Endodermal cell (in vitro differentiated cells): Measurements from ENCODE around the gene BEST2. TPM values are rescaled to one million over a fixed set of nuclear protein-coding genes. Genes with fewer than 3 reads are reported as not detected.
A peak's percentile ranks its signal among the peaks of the same experiment; 100 is the strongest.

Source experiments
- DNase-seq: peaks from one replicate; pipeline ENCODE4 v3.0.0-alpha.2; 2017
- H3K27ac ChIP-seq: 2 replicates; pipeline ENCODE4 v1.5.1; 2013; ENCODE audit warnings: mild to moderate bottlenecking, low read depth, low read length, moderate library complexity
- H3K27me3 ChIP-seq: 2 replicates; pipeline ENCODE4 v1.6.1; 2013; ENCODE audit warnings: mild to moderate bottlenecking, low read length, moderate library complexity; ENCODE audit not compliant: insufficient read depth, control insufficient read depth, poor library complexity, severe bottlenecking
- H3K36me3 ChIP-seq: 2 replicates; pipeline ENCODE4 v1.7.0; 2013; ENCODE audit warnings: mild to moderate bottlenecking, low read length, moderate library complexity; ENCODE audit not compliant: control insufficient read depth, insufficient read depth
- H3K4me1 ChIP-seq: one replicate; pipeline ENCODE4 v1.7.0; 2013; ENCODE audit warnings: low read length; ENCODE audit not compliant: control insufficient read depth, insufficient read depth
- H3K4me3 ChIP-seq: 2 replicates; pipeline ENCODE4 v1.5.1; 2013; ENCODE audit warnings: mild to moderate bottlenecking, low read length, moderate library complexity
- H3K9ac ChIP-seq: 2 replicates; pipeline ENCODE4 v1.6.1; 2013; ENCODE audit warnings: mild to moderate bottlenecking, low read length, moderate library complexity; ENCODE audit not compliant: poor library complexity, severe bottlenecking; ENCODE audit errors: extremely low read depth
- H3K9me3 ChIP-seq: 2 replicates; pipeline ENCODE4 v1.6.1; 2013; ENCODE audit warnings: mild to moderate bottlenecking, low read length, moderate library complexity; ENCODE audit not compliant: control insufficient read depth
- H3K27ac Mint-ChIP-seq: 2 replicates; pipeline ENCODE4 v1.8.0; 2020; ENCODE audit warnings: mixed read lengths
- H3K27me3 Mint-ChIP-seq: 2 replicates; pipeline ENCODE4 v1.8.0; 2021; ENCODE audit warnings: mild to moderate bottlenecking, mixed read lengths; ENCODE audit not compliant: insufficient read depth
- H3K36me3 Mint-ChIP-seq: 2 replicates; pipeline ENCODE4 v1.8.0; 2020; ENCODE audit warnings: low read depth, mixed read lengths
- H3K4me1 Mint-ChIP-seq: 2 replicates; pipeline ENCODE4 v1.8.0; 2020; ENCODE audit warnings: mixed read lengths
- H3K4me3 Mint-ChIP-seq: 2 replicates; pipeline ENCODE4 v1.8.0; 2020; ENCODE audit warnings: mild to moderate bottlenecking, moderate library complexity, mixed read lengths
- H3K9me3 Mint-ChIP-seq: 2 replicates; pipeline ENCODE4 v1.8.0; 2020; ENCODE audit warnings: mild to moderate bottlenecking, mixed read lengths
- CTCF ChIP-seq: fragments of 200-600 bp; sonication (generic); conservative IDR thresholded peaks from 2 replicates; pipeline ENCODE4 v1.5.0; 2021; ENCODE audit warnings: antibody characterized with exemption, mild to moderate bottlenecking
- WGBS, 2 experiments: methylation state at CpG; one replicate each; pipeline versions ENCODE4 v1.1.5 to v1.1.7; 2013; ENCODE audit warnings: missing lambda C conversion rate in 2 of 2, mixed read lengths in 1 of 2; ENCODE audit not compliant: insufficient coverage in 1 of 2, insufficient read length in 1 of 2; 5-methylcytosine and 5-hydroxymethylcytosine counted together
- total RNA-seq, 2 donors: library from RNA; stranded (reverse); fragmentation: NEBNext Ultra II Directional in 1 of 2; extraction: Animal tissue kit (Norgen Biotek cat#: 25700) in 1 of 2; gene quantifications; 2 replicates in 1 of 2; 3 replicates in 1 of 2; pipeline ENCODE4 v1.2.1, GENCODE V29; 2021

The BEST2 gene
- total RNA-seq, 2 donors from 2014 or later = 0.95 to 1.2 TPM

- Histone ChIP-seq H3K36me3 (peaks cover 21% of the 10 kb centered on the region), H3K4me3 (peak overlapping the region; percentile 96), H3K4me1 (no peaks in the 10 kb centered on the region), H3K9ac (peak overlapping the region; percentile 77), H3K27me3 (no peaks in the 10 kb centered on the region), H3K9me3 (no peaks in the 10 kb centered on the region), H3K27ac (peak overlapping the region; percentile 92)
- peak; percentile 92 for DNase-seq
- peak overlapping the region; percentile 99 for H3K27ac Mint-ChIP-seq
- H3K4me1 Mint-ChIP-seq = peaks cover 15% of the 10 kb centered on the region
- peaks cover 21% of the 10 kb centered on the region for H3K36me3 Mint-ChIP-seq
- H3K4me3 Mint-ChIP-seq = peak overlapping the region; percentile 95
- TF ChIP-seq CTCF = no peak
- 1 to 2% methylated on average over 10 to 62 of the region's 65 CpGs for WGBS, 2 experiments
- no peaks in the 10 kb centered on the region for H3K27me3 Mint-ChIP-seq
- H3K9me3 Mint-ChIP-seq = no peaks in the 10 kb centered on the region
Measured at GRCh38 chr19:12721656-12722565, 29.7 kb upstream of the BEST2 start.

- TF ChIP-seq CTCF = no peak
- Histone ChIP-seq H3K9me3 (no peaks in the 10 kb centered on the region), H3K4me1 (no peaks in the 10 kb centered on the region), H3K36me3 (peaks cover 16% of the 10 kb centered on the region), H3K27me3 (no peaks in the 10 kb centered on the region), H3K9ac (peak overlapping the region; percentile 77), H3K27ac (peak overlapping the region; percentile 92), H3K4me3 (peak overlapping the region; percentile 96)
- whole genome bisulfite sequencing, 2 experiments = 0 to 1% methylated on average over 12 to 31 of the region's 32 CpGs
- Mint-ChIP-seq H3K27me3 (no peaks in the 10 kb centered on the region), H3K9me3 (no peaks in the 10 kb centered on the region), H3K4me1 (peaks cover 15% of the 10 kb centered on the region), H3K4me3 (peak overlapping the region; percentile 95), H3K36me3 (peaks cover 23% of the 10 kb centered on the region), H3K27ac (peak overlapping the region; percentile 97)
- peak; percentile 98 for DNase-seq
Measured at GRCh38 chr19:12722566-12723380, 28.8 kb upstream of the BEST2 start.

GRCh38 chr19:12723381-12723640 lies 28.3 kb upstream of the BEST2 start:
- Histone ChIP-seq H3K27ac (peak overlapping the region; percentile 92), H3K4me3 (peak overlapping the region; percentile 96), H3K27me3 (no peaks in the 10 kb centered on the region), H3K9me3 (no peaks in the 10 kb centered on the region), H3K9ac (peak overlapping the region; percentile 77), H3K36me3 (peaks cover 18% of the 10 kb centered on the region), H3K4me1 (no peaks in the 10 kb centered on the region)
- Mint-ChIP-seq H3K36me3 (peaks cover 25% of the 10 kb centered on the region), H3K9me3 (no peaks in the 10 kb centered on the region), H3K4me1 (peaks cover 15% of the 10 kb centered on the region), H3K4me3 (peak overlapping the region; percentile 95), H3K27ac (peak overlapping the region; percentile 97), H3K27me3 (no peaks in the 10 kb centered on the region)
- TF ChIP-seq CTCF = no peak
- DNase-seq = peak; percentile 56
- WGBS, 2 experiments = 0% methylated on average over 5 to 7 of the region's 7 CpGs
